ENCODE data around the gene FGFBP1.

Gene FGFBP1

GRCh38 chr4:15971068-15971801 is 32.7 kb upstream of the FGFBP1 start:
- no peak for TF ChIP-seq CTCF (conservative IDR thresholded peaks at IDR 0.05; ENCODE audit: low read depth)
- no peak overlapping the region for H3K27ac ChIP-seq
- CTCF ChIA-PET: interaction anchor here (1.3 kb wide), 1 partner anchor 89 kb away, joined by 5 read pairs; no protein-coding TSS in a partner anchor
- POLR2A ChIA-PET (ENCODE audit: low non-redundant PET): no interaction called here
- DNase-seq (ENCODE audit: low spot score): no peak

GRCh38 chr4:15968551-15969300 is 30.2 kb upstream of the FGFBP1 start:
- ChIA-PET POLR2A (ENCODE audit: low non-redundant PET) (no interaction called here), CTCF (no interaction called here)
- no peak for TF ChIP-seq CTCF (conservative IDR thresholded peaks at IDR 0.05; ENCODE audit: low read depth)
- DNase-seq (ENCODE audit: low spot score): no peak
- no peak overlapping the region for H3K27ac ChIP-seq

GRCh38 chr4:15965325-15965724 is 26.8 kb upstream of the FGFBP1 start:
- no peak for DNase-seq (ENCODE audit: low spot score)
- CTCF ChIA-PET: interaction anchor here (1.1 kb wide), 1 partner anchor 82 kb away, joined by 3 read pairs; no protein-coding TSS in a partner anchor
- no peak for TF ChIP-seq CTCF (conservative IDR thresholded peaks at IDR 0.05; ENCODE audit: low read depth)

GRCh38 chr4:15964159-15964558 is 25.6 kb upstream of the FGFBP1 start:
- H3K27ac ChIP-seq: no peak overlapping the region
- no peak for TF ChIP-seq CTCF (conservative IDR thresholded peaks at IDR 0.05; ENCODE audit: low read depth)
- POLR2A ChIA-PET (ENCODE audit: low non-redundant PET): no interaction called here
- no peak for DNase-seq (ENCODE audit: low spot score)
- CTCF ChIA-PET: interaction anchor here (1.1 kb wide), 1 partner anchor 81 kb away, joined by 3 read pairs; no protein-coding TSS in a partner anchor

More at GRCh38 chr4:15965325-15965724, 26.8 kb upstream of the FGFBP1 start:
- POLR2A ChIA-PET (ENCODE audit: low non-redundant PET): no interaction called here
- H3K27ac ChIP-seq: no peak overlapping the region

GRCh38 chr4:15963576-15963975 is 25.0 kb upstream of the FGFBP1 start:
- CTCF ChIA-PET: no interaction called here
- no peak for DNase-seq (ENCODE audit: low spot score)
- POLR2A ChIA-PET (ENCODE audit: low non-redundant PET): no interaction called here
- TF ChIP-seq CTCF (conservative IDR thresholded peaks at IDR 0.05; ENCODE audit: low read depth): no peak
- H3K27ac ChIP-seq: no peak overlapping the region

GRCh38 chr4:15963001-15963451 is 24.5 kb upstream of the FGFBP1 start, which contains the start of gene FGFBP2:
TSS of gene FGFBP2 (minus strand) at chr4:15963175. CDS start at chr4:15963129, 46 bp downstream.
- peak; percentile 31 for DNase-seq (ENCODE audit: low spot score)
- CTCF ChIA-PET: no interaction called here

More at GRCh38 chr4:15963001-15963451, 24.5 kb upstream of the FGFBP1 start, which contains the start of gene FGFBP2:
- no peak; the same call in 1 of the 2 replicates for TF ChIP-seq CTCF (conservative IDR thresholded peaks at IDR 0.05; ENCODE audit: low read depth)
- POLR2A ChIA-PET (ENCODE audit: low non-redundant PET): no interaction called here
- H3K27ac ChIP-seq: no peak within 1 kb of the TSS
